Right kidney (tissue), 9 donors: Measurements from ENCODE around the gene DLGAP4.

ENCODE experiments used
- DNase-seq: peaks from one replicate; pipeline ENCODE4 v3.0.0-alpha.2; 2016
- long read RNA-seq, 8 donors: transcript quantifications; one replicate each; lab custom pipeline, GENCODE V29; 2026

DLGAP4 gene
- long read RNA-seq, donor 1, partial matches to known transcripts = 11 of 14 reads
- long read RNA-seq, donor 1, other reads (novel, unspliced or antisense) = 0 of 14 reads
- long read RNA-seq, donor 2, partial matches to known transcripts = 16 of 16 reads
- long read RNA-seq, donor 2, other reads (novel, unspliced or antisense) = 0 of 16 reads
- long read RNA-seq, donor 3, partial matches to known transcripts = 17 of 21 reads
- long read RNA-seq, donor 3, other reads (novel, unspliced or antisense) = 0 of 21 reads
- long read RNA-seq, donor 4, transcript DLGAP4-206 (7 exons, 3,110 nt) = major isoform, 5 of 35 reads
- long read RNA-seq, donor 4, partial matches to known transcripts = 30 of 35 reads
- long read RNA-seq, donor 4, other reads (novel, unspliced or antisense) = 0 of 35 reads
- long read RNA-seq, donor 5, transcript DLGAP4-202 (7 exons, 2,392 nt) = major isoform, 5 of 22 reads
- long read RNA-seq, donor 5, partial matches to known transcripts = 13 of 22 reads
- long read RNA-seq, donor 5, other reads (novel, unspliced or antisense) = 0 of 22 reads
- long read RNA-seq, donor 6, partial matches to known transcripts = 11 of 13 reads
- long read RNA-seq, donor 6, other reads (novel, unspliced or antisense) = 0 of 13 reads
- long read RNA-seq, donor 7, transcript DLGAP4-206 (7 exons, 3,110 nt) = major isoform, 5 of 64 reads
- long read RNA-seq, donor 7, partial matches to known transcripts = 57 of 64 reads
- long read RNA-seq, donor 7, other reads (novel, unspliced or antisense) = 0 of 64 reads
- long read RNA-seq, donor 8, partial matches to known transcripts = 13 of 15 reads
- long read RNA-seq, donor 8, other reads (novel, unspliced or antisense) = 0 of 15 reads

- no peak for DNase-seq
Measured at GRCh38 chr20:36305602-36306551, at the start of gene DLGAP4. TSS of gene DLGAP4 (plus strand) at chr20:36306339. CDS start at chr20:36431718, 125,379 bp downstream.

GRCh38 chr20:36259177-36260061 lies 46.7 kb upstream of the DLGAP4 start:
- DNase-seq = no peak

GRCh38 chr20:36260316-36260715 lies 45.8 kb upstream of the DLGAP4 start:
- no peak for DNase-seq

GRCh38 chr20:36261389-36262105 lies 44.6 kb upstream of the DLGAP4 start:
- no peak for DNase-seq

GRCh38 chr20:36262440-36262839 lies 43.7 kb upstream of the DLGAP4 start:
- no peak for DNase-seq

- no peak for DNase-seq
Measured at GRCh38 chr20:36264426-36265246, 41.5 kb upstream of the DLGAP4 start.

- DNase-seq = no peak
Measured at GRCh38 chr20:36266189-36266588, 40.0 kb upstream of the DLGAP4 start.

- DNase-seq = no peak
Measured at GRCh38 chr20:36267605-36268381, 38.3 kb upstream of the DLGAP4 start.

GRCh38 chr20:36268440-36269342 lies 37.4 kb upstream of the DLGAP4 start:
- DNase-seq = no peak

GRCh38 chr20:36269507-36269906 lies 36.6 kb upstream of the DLGAP4 start:
- no peak for DNase-seq

- no peak for DNase-seq
Measured at GRCh38 chr20:36270744-36271638, 35.1 kb upstream of the DLGAP4 start.

GRCh38 chr20:36271639-36272546 lies 34.2 kb upstream of the DLGAP4 start:
- no peak for DNase-seq

GRCh38 chr20:36272547-36273220 lies 33.5 kb upstream of the DLGAP4 start:
- no peak for DNase-seq

- DNase-seq = no peak
Measured at GRCh38 chr20:36273414-36274180, 32.5 kb upstream of the DLGAP4 start.
